Natural killer cell (primary cell): Measurements from ENCODE around the gene PHAF1. TPM values are rescaled to one million over a fixed set of nuclear protein-coding genes. Genes with fewer than 3 reads are reported as not detected.
A peak's percentile ranks its signal among the peaks of the same experiment; 100 is the strongest.

Experiments
- ATAC-seq, 3 donors: fragments of 150-1000 bp in 2 of 3; fragments of 200-7000 bp in 1 of 3; cut with Tn5 transposase; 1 replicate in 1 of 3; 2 replicates in 2 of 3; pipeline ENCODE4 v1.10.0; 2021; ENCODE audit warnings: mild to moderate bottlenecking in 2 of 3, moderate library complexity in 2 of 3
- DNase-seq, 2 donors: peaks; one replicate each; pipeline versions ENCODE4 v3.0.0 to v3.0.0-alpha.2; 2013 to 2021; ENCODE audit warnings: mixed read lengths in 1 of 2
- H3K27ac ChIP-seq: one replicate; pipeline ENCODE4 v1.5.1; 2013; ENCODE audit warnings: mild to moderate bottlenecking, low read length
- H3K27me3 ChIP-seq: one replicate; pipeline ENCODE4 v1.6.1; 2013; ENCODE audit warnings: low read length; ENCODE audit not compliant: control insufficient read depth, insufficient read depth
- H3K36me3 ChIP-seq: one replicate; pipeline ENCODE4 v1.6.1; 2013; ENCODE audit warnings: low read length; ENCODE audit not compliant: control insufficient read depth, insufficient read depth
- H3K4me1 ChIP-seq: one replicate; pipeline ENCODE4 v1.6.1; 2013; ENCODE audit warnings: low read length; ENCODE audit not compliant: control insufficient read depth, insufficient read depth
- H3K4me3 ChIP-seq: one replicate; pipeline ENCODE4 v1.5.1; 2013; ENCODE audit warnings: low read length
- H3K9me3 ChIP-seq: one replicate; pipeline ENCODE4 v1.6.1; 2013; ENCODE audit warnings: low read length; ENCODE audit not compliant: control insufficient read depth, insufficient read depth
- H3K27ac Mint-ChIP-seq, 2 donors: one replicate each; pipeline ENCODE4 v1.8.0; 2022; ENCODE audit warnings: mild to moderate bottlenecking in 2 of 2, mixed read lengths in 2 of 2, moderate library complexity in 1 of 2
- H3K27me3 Mint-ChIP-seq, 2 donors: one replicate each; pipeline ENCODE4 v1.8.0; 2022; ENCODE audit warnings: low read depth in 2 of 2, mixed read lengths in 2 of 2
- H3K36me3 Mint-ChIP-seq: one replicate; pipeline ENCODE4 v1.8.0; 2022; ENCODE audit warnings: mixed read lengths
- H3K4me1 Mint-ChIP-seq, 2 donors: one replicate each; pipeline ENCODE4 v1.8.0; 2022; ENCODE audit warnings: mixed read lengths in 2 of 2
- H3K4me3 Mint-ChIP-seq: one replicate; pipeline ENCODE4 v1.8.0; 2022; ENCODE audit warnings: mild to moderate bottlenecking, moderate library complexity, mixed read lengths
- H3K9me3 Mint-ChIP-seq, 2 donors: one replicate each; pipeline ENCODE4 v1.8.0; 2022; ENCODE audit warnings: mixed read lengths in 2 of 2
- CTCF ChIP-seq: fragments of 200-600 bp; IDR thresholded peaks from one replicate; pipeline ENCODE4 v1.8.0; 2022; ENCODE audit warnings: antibody characterized with exemption
- WGBS: methylation state at CpG from one replicate; pipeline ENCODE4 v1.1.7; 2013; ENCODE audit warnings: missing lambda C conversion rate; ENCODE audit not compliant: insufficient coverage; 5-methylcytosine and 5-hydroxymethylcytosine counted together
- intact Hi-C: fragments of 100-400 bp; cut with micrococcal nuclease; formaldehyde crosslinking; loops from one replicate; pipeline ENCODE4 v1.14.2; 2022
- total RNA-seq, 4 donors: library from RNA; stranded (reverse); fragments of 120-200 nt in 1 of 4; gene quantifications; one replicate each; pipeline versions ENCODE4 v1.2.3 to v1.2.4, GENCODE V29; 2013 to 2022

PHAF1 gene
- total RNA-seq, 3 donors from 2014 or later (not counting 1 experiment from before 2014, with no cell fraction given), result 17.0 to 22.4 (median 22.0) TPM

GRCh38 chr16:67147437-67148140, 37.8 kb downstream of the PHAF1 start:
- peaks cover 38% of the 10 kb centered on the region for H3K36me3 ChIP-seq
- no peak overlapping the region for H3K27ac ChIP-seq
- WGBS, result 97% methylated on average over 4 of the region's 4 CpGs
- intact Hi-C loops, result no loop called here
- H3K4me3 ChIP-seq, result no peak overlapping the region
- TF ChIP-seq CTCF, result no peak
- H3K27me3 ChIP-seq, result peaks cover 7% of the 10 kb centered on the region
- H3K9me3 ChIP-seq, result no peaks in the 10 kb centered on the region
- H3K4me1 ChIP-seq, result peaks cover 8% of the 10 kb centered on the region
- H3K9me3 Mint-ChIP-seq, result no peaks in the 10 kb centered on the region
- no peak overlapping the region for H3K4me3 Mint-ChIP-seq
- H3K27ac Mint-ChIP-seq, result no peak overlapping the region
- ATAC-seq, result no peak
- no peak for DNase-seq
- H3K4me1 Mint-ChIP-seq, result peaks cover 0 to 7% of the 10 kb centered on the region in 2 donors
- H3K27me3 Mint-ChIP-seq, result peaks cover under 1 to 10% of the 10 kb centered on the region in 2 donors
- no peaks in the 10 kb centered on the region for H3K36me3 Mint-ChIP-seq

- peaks cover 0 to 13% of the 10 kb centered on the region in 2 donors for H3K4me1 Mint-ChIP-seq
- no peak for TF ChIP-seq CTCF
- Histone ChIP-seq H3K9me3 (no peaks in the 10 kb centered on the region), H3K4me3 (no peak overlapping the region), H3K36me3 (peaks cover 34% of the 10 kb centered on the region), H3K27me3 (peaks cover 7% of the 10 kb centered on the region), H3K27ac (no peak overlapping the region), H3K4me1 (peaks cover 8% of the 10 kb centered on the region)
- no peak overlapping the region for H3K27ac Mint-ChIP-seq
- 95% methylated on average over 2 of the region's 2 CpGs for WGBS
- peaks cover 6 to 17% of the 10 kb centered on the region in 2 donors for H3K27me3 Mint-ChIP-seq
- no peaks in the 10 kb centered on the region for H3K36me3 Mint-ChIP-seq
- H3K4me3 Mint-ChIP-seq, result no peak overlapping the region
- no peak for DNase-seq
- no peak for ATAC-seq
- intact Hi-C loops, result no loop called here
- H3K9me3 Mint-ChIP-seq, result no peaks in the 10 kb centered on the region
These were observed 38.5 kb downstream of the PHAF1 start for GRCh38 chr16:67148221-67148620.

GRCh38 chr16:67148656-67149275, 39.0 kb downstream of the PHAF1 start:
- peaks cover 30% of the 10 kb centered on the region for H3K36me3 ChIP-seq
- peaks cover 7% of the 10 kb centered on the region for H3K27me3 ChIP-seq
- ATAC-seq, result no peak
- no peak overlapping the region for H3K27ac ChIP-seq
- Mint-ChIP-seq H3K36me3 (no peaks in the 10 kb centered on the region), H3K27me3 (peaks cover 7 to 20% of the 10 kb centered on the region in 2 donors), H3K4me1 (peaks cover 0 to 14% of the 10 kb centered on the region in 2 donors), H3K27ac (no peak overlapping the region), H3K4me3 (peak overlapping the region; percentile 45), H3K9me3 (no peaks in the 10 kb centered on the region)
- TF ChIP-seq CTCF, result no peak
- H3K4me3 ChIP-seq, result no peak overlapping the region
- H3K9me3 ChIP-seq, result no peaks in the 10 kb centered on the region
- H3K4me1 ChIP-seq, result peaks cover 8% of the 10 kb centered on the region
- intact Hi-C loops, result no loop called here
- WGBS, result 98% methylated on average over 11 of the region's 11 CpGs
- no peak for DNase-seq
